ENCODE data around the gene PLA2G4F. TPM values are rescaled to one million over a fixed set of nuclear protein-coding genes. Genes with fewer than 3 reads are reported as not detected.

Gene PLA2G4F
- total RNA-seq, 1 experiment from 2014 or later = not detected

- Histone ChIP-seq H4K20me1 (ENCODE audit: insufficient read depth, low read depth, low read length) (no peaks in the 10 kb centered on the region), H3K27ac (ENCODE audit: low read length) (no peak overlapping the region), H3K4me2 (ENCODE audit: low read depth, low read length, poor library complexity, severe bottlenecking) (peak overlapping the region; percentile 6), H3K9me3 (ENCODE audit: low read length) (no peaks in the 10 kb centered on the region), H3K4me1 (ENCODE audit: low read length) (peaks cover 10% of the 10 kb centered on the region), H3K27me3 (ENCODE audit: low read length) (no peaks in the 10 kb centered on the region), H3K9ac (ENCODE audit: low read length) (no peak overlapping the region), H2AFZ (ENCODE audit: low read length) (no peak overlapping the region), H3K79me2 (ENCODE audit: low read length) (no peaks in the 10 kb centered on the region), H3K36me3 (ENCODE audit: insufficient read depth, low read length) (no peaks in the 10 kb centered on the region), H3K4me3 (ENCODE audit: low read length) (no peak overlapping the region), H3K9me2 (replicated peaks; ENCODE audit: insufficient read depth, low read length) (no peaks in the 10 kb centered on the region)
- DNase-seq = no peak
These were observed 37.6 kb downstream of the PLA2G4F start for GRCh38 chr15:42118650-42119445.

- DNase-seq = no peak
- Histone ChIP-seq H3K4me1 (ENCODE audit: low read length) (peaks cover 39% of the 10 kb centered on the region), H3K9me2 (replicated peaks; ENCODE audit: insufficient read depth, low read length) (no peaks in the 10 kb centered on the region), H2AFZ (ENCODE audit: low read length) (no peak overlapping the region), H3K79me2 (ENCODE audit: low read length) (no peaks in the 10 kb centered on the region), H4K20me1 (ENCODE audit: insufficient read depth, low read depth, low read length) (no peaks in the 10 kb centered on the region), H3K4me3 (ENCODE audit: low read length) (no peak overlapping the region), H3K27ac (ENCODE audit: low read length) (no peak overlapping the region), H3K9ac (ENCODE audit: low read length) (no peak overlapping the region), H3K9me3 (ENCODE audit: low read length) (no peaks in the 10 kb centered on the region), H3K36me3 (ENCODE audit: insufficient read depth, low read length) (no peaks in the 10 kb centered on the region), H3K4me2 (ENCODE audit: low read depth, low read length, poor library complexity, severe bottlenecking) (no peak overlapping the region), H3K27me3 (ENCODE audit: low read length) (no peaks in the 10 kb centered on the region)
These were observed 44.5 kb downstream of the PLA2G4F start for GRCh38 chr15:42111924-42112323.

GRCh38 chr15:42110367-42110766, 46.1 kb downstream of the PLA2G4F start:
- Histone ChIP-seq H3K4me3 (ENCODE audit: low read length) (no peak overlapping the region), H3K4me2 (ENCODE audit: low read depth, low read length, poor library complexity, severe bottlenecking) (peak overlapping the region; percentile 22), H3K4me1 (ENCODE audit: low read length) (peaks cover 48% of the 10 kb centered on the region), H3K36me3 (ENCODE audit: insufficient read depth, low read length) (no peaks in the 10 kb centered on the region), H3K27ac (ENCODE audit: low read length) (no peak overlapping the region), H3K9ac (ENCODE audit: low read length) (no peak overlapping the region), H2AFZ (ENCODE audit: low read length) (peak overlapping the region; percentile 44; the same call in 1 of the 2 replicates), H4K20me1 (ENCODE audit: insufficient read depth, low read depth, low read length) (no peaks in the 10 kb centered on the region), H3K9me2 (replicated peaks; ENCODE audit: insufficient read depth, low read length) (no peaks in the 10 kb centered on the region), H3K79me2 (ENCODE audit: low read length) (no peaks in the 10 kb centered on the region), H3K27me3 (ENCODE audit: low read length) (no peaks in the 10 kb centered on the region), H3K9me3 (ENCODE audit: low read length) (no peaks in the 10 kb centered on the region)
- no peak for DNase-seq

- Histone ChIP-seq H3K27ac (ENCODE audit: low read length) (peak overlapping the region; percentile 70), H2AFZ (ENCODE audit: low read length) (peak overlapping the region; percentile 13; the same call in 1 of the 2 replicates), H4K20me1 (ENCODE audit: insufficient read depth, low read depth, low read length) (no peaks in the 10 kb centered on the region), H3K9me2 (replicated peaks; ENCODE audit: insufficient read depth, low read length) (no peaks in the 10 kb centered on the region), H3K4me2 (ENCODE audit: low read depth, low read length, poor library complexity, severe bottlenecking) (peak overlapping the region; percentile 68), H3K9ac (ENCODE audit: low read length) (peak overlapping the region; percentile 41; the same call in 1 of the 2 replicates), H3K4me3 (ENCODE audit: low read length) (no peak overlapping the region), H3K27me3 (ENCODE audit: low read length) (no peaks in the 10 kb centered on the region), H3K79me2 (ENCODE audit: low read length) (no peaks in the 10 kb centered on the region), H3K9me3 (ENCODE audit: low read length) (no peaks in the 10 kb centered on the region), H3K36me3 (ENCODE audit: insufficient read depth, low read length) (no peaks in the 10 kb centered on the region), H3K4me1 (ENCODE audit: low read length) (peaks cover 48% of the 10 kb centered on the region)
- peak; percentile 87 for DNase-seq
These were observed 47.6 kb downstream of the PLA2G4F start for GRCh38 chr15:42108806-42109205.

- Histone ChIP-seq H2AFZ (ENCODE audit: low read length) (peak overlapping the region; percentile 13; the same call in 1 of the 2 replicates), H3K9ac (ENCODE audit: low read length) (peak overlapping the region; percentile 41; the same call in 1 of the 2 replicates), H3K9me2 (replicated peaks; ENCODE audit: insufficient read depth, low read length) (no peaks in the 10 kb centered on the region), H3K27ac (ENCODE audit: low read length) (peak overlapping the region; percentile 70), H4K20me1 (ENCODE audit: insufficient read depth, low read depth, low read length) (no peaks in the 10 kb centered on the region), H3K9me3 (ENCODE audit: low read length) (no peaks in the 10 kb centered on the region), H3K27me3 (ENCODE audit: low read length) (no peaks in the 10 kb centered on the region), H3K79me2 (ENCODE audit: low read length) (no peaks in the 10 kb centered on the region), H3K4me2 (ENCODE audit: low read depth, low read length, poor library complexity, severe bottlenecking) (peak overlapping the region; percentile 68), H3K4me1 (ENCODE audit: low read length) (peaks cover 48% of the 10 kb centered on the region), H3K36me3 (ENCODE audit: insufficient read depth, low read length) (no peaks in the 10 kb centered on the region), H3K4me3 (ENCODE audit: low read length) (peak overlapping the region; percentile 54)
- no peak for DNase-seq
These were observed 48.2 kb downstream of the PLA2G4F start for GRCh38 chr15:42108189-42108588.

GRCh38 chr15:42107473-42107872, 49.0 kb downstream of the PLA2G4F start:
- Histone ChIP-seq H3K9ac (ENCODE audit: low read length) (peak overlapping the region; percentile 27), H3K4me2 (ENCODE audit: low read depth, low read length, poor library complexity, severe bottlenecking) (peak overlapping the region; percentile 68), H3K27ac (ENCODE audit: low read length) (0 out of 2 replicates have a peak overlapping the region, but pooled peaks have one; percentile 8), H3K4me3 (ENCODE audit: low read length) (peak overlapping the region; percentile 54), H3K4me1 (ENCODE audit: low read length) (peaks cover 52% of the 10 kb centered on the region), H3K27me3 (ENCODE audit: low read length) (no peaks in the 10 kb centered on the region), H2AFZ (ENCODE audit: low read length) (peak overlapping the region; percentile 84; the same call in 1 of the 2 replicates), H3K9me3 (ENCODE audit: low read length) (no peaks in the 10 kb centered on the region), H3K9me2 (replicated peaks; ENCODE audit: insufficient read depth, low read length) (no peaks in the 10 kb centered on the region), H4K20me1 (ENCODE audit: insufficient read depth, low read depth, low read length) (no peaks in the 10 kb centered on the region), H3K36me3 (ENCODE audit: insufficient read depth, low read length) (no peaks in the 10 kb centered on the region), H3K79me2 (ENCODE audit: low read length) (no peaks in the 10 kb centered on the region)
- DNase-seq = peak; percentile 68

GRCh38 chr15:42106288-42106687, 50.1 kb downstream of the PLA2G4F start:
- Histone ChIP-seq H3K27me3 (ENCODE audit: low read length) (no peaks in the 10 kb centered on the region), H3K27ac (ENCODE audit: low read length) (no peak overlapping the region), H3K4me2 (ENCODE audit: low read depth, low read length, poor library complexity, severe bottlenecking) (peak overlapping the region; percentile 11), H4K20me1 (ENCODE audit: insufficient read depth, low read depth, low read length) (no peaks in the 10 kb centered on the region), H3K9ac (ENCODE audit: low read length) (no peak overlapping the region), H2AFZ (ENCODE audit: low read length) (no peak overlapping the region), H3K36me3 (ENCODE audit: insufficient read depth, low read length) (no peaks in the 10 kb centered on the region), H3K4me1 (ENCODE audit: low read length) (peaks cover 52% of the 10 kb centered on the region), H3K4me3 (ENCODE audit: low read length) (no peak overlapping the region), H3K9me2 (replicated peaks; ENCODE audit: insufficient read depth, low read length) (no peaks in the 10 kb centered on the region), H3K9me3 (ENCODE audit: low read length) (no peaks in the 10 kb centered on the region), H3K79me2 (ENCODE audit: low read length) (no peaks in the 10 kb centered on the region)
- DNase-seq = no peak

- no peak overlapping the region for H3K27ac ChIP-seq (ENCODE audit: low read length)
- H2AFZ ChIP-seq (ENCODE audit: low read length) = no peak overlapping the region
- H3K9ac ChIP-seq (ENCODE audit: low read length) = no peak overlapping the region
- H3K27me3 ChIP-seq (ENCODE audit: low read length) = no peaks in the 10 kb centered on the region
- no peaks in the 10 kb centered on the region for H3K36me3 ChIP-seq (ENCODE audit: insufficient read depth, low read length)
- no peaks in the 10 kb centered on the region for H3K9me2 ChIP-seq (replicated peaks; ENCODE audit: insufficient read depth, low read length)
- peaks cover 35% of the 10 kb centered on the region for H3K4me1 ChIP-seq (ENCODE audit: low read length)
- no peak overlapping the region for H3K4me2 ChIP-seq (ENCODE audit: low read depth, low read length, poor library complexity, severe bottlenecking)
- no peaks in the 10 kb centered on the region for H4K20me1 ChIP-seq (ENCODE audit: insufficient read depth, low read depth, low read length)
- no peaks in the 10 kb centered on the region for H3K9me3 ChIP-seq (ENCODE audit: low read length)
- H3K4me3 ChIP-seq (ENCODE audit: low read length) = no peak overlapping the region
- DNase-seq = no peak
- H3K79me2 ChIP-seq (ENCODE audit: low read length) = no peaks in the 10 kb centered on the region
These were observed 52.1 kb downstream of the PLA2G4F start for GRCh38 chr15:42104095-42104891.

Data from Karpas-422 (cell line).